Inferior parietal cortex (tissue), 1 donor: ENCODE data around the gene SPPL3.
A peak's percentile ranks its signal among the peaks of the same experiment; 100 is the strongest.
"Not testable (repeated sequence)": the region's sequence is repeated elsewhere in the genome, so short reads cannot be mapped to it uniquely, and the experiment has no call there.

Experiments
- DNase-seq: peaks from one replicate; pipeline ENCODE4 v3.0.0-alpha.2; 2016; ENCODE audit errors: extremely low spot score

SPPL3 gene

GRCh38 chr12:120817559-120818330, 86.4 kb downstream of the SPPL3 start:
- DNase-seq: peak; percentile 26

GRCh38 chr12:120816363-120816762, 87.8 kb downstream of the SPPL3 start:
- DNase-seq: no peak

- no peak for DNase-seq
Measured at GRCh38 chr12:120814903-120815429, 89.2 kb downstream of the SPPL3 start.

GRCh38 chr12:120814203-120814902, 89.8 kb downstream of the SPPL3 start:
- no peak for DNase-seq

- no peak for DNase-seq
Measured at GRCh38 chr12:120813588-120814153, 90.5 kb downstream of the SPPL3 start.

GRCh38 chr12:120810021-120810420, 94.1 kb downstream of the SPPL3 start:
- DNase-seq: no peak

GRCh38 chr12:120804428-120804827, 99.7 kb downstream of the SPPL3 start:
- no peak for DNase-seq

- DNase-seq: no peak
Measured at GRCh38 chr12:120801146-120801545, 103.0 kb downstream of the SPPL3 start.

GRCh38 chr12:120800665-120801064, 103.5 kb downstream of the SPPL3 start:
- DNase-seq: no peak

- DNase-seq: no peak
Measured at GRCh38 chr12:120799243-120800045, 104.7 kb downstream of the SPPL3 start.

GRCh38 chr12:120798696-120799095, 105.5 kb downstream of the SPPL3 start:
- DNase-seq: no peak

GRCh38 chr12:120797677-120798642, 106.2 kb downstream of the SPPL3 start:
- DNase-seq: no peak

- DNase-seq: no peak
Measured at GRCh38 chr12:120795441-120796178, 108.5 kb downstream of the SPPL3 start.

GRCh38 chr12:120793357-120793756, 110.8 kb downstream of the SPPL3 start:
- DNase-seq: no peak

GRCh38 chr12:120792456-120792855, 111.7 kb downstream of the SPPL3 start:
- DNase-seq: not testable (repeated sequence)

- no peak for DNase-seq
Measured at GRCh38 chr12:120791669-120792176, 112.4 kb downstream of the SPPL3 start.

GRCh38 chr12:120790114-120790513, 114.0 kb downstream of the SPPL3 start:
- no peak for DNase-seq

- DNase-seq: no peak
Measured at GRCh38 chr12:120787889-120788288, 116.3 kb downstream of the SPPL3 start.

GRCh38 chr12:120784804-120785203, 119.4 kb downstream of the SPPL3 start:
- no peak for DNase-seq

- no peak for DNase-seq
Measured at GRCh38 chr12:120783197-120783596, 121.0 kb downstream of the SPPL3 start.
